Activated T-cell treated with anti-CD3 and anti-CD28 coated beads for 24 hours (primary cell): ENCODE data around the gene NUDCD3.

Source experiments
- DNase-seq: peaks from one replicate; pipeline ENCODE4 v3.0.0-alpha.2; 2020; ENCODE audit warnings: low read depth

The NUDCD3 gene

GRCh38 chr7:44353668-44354067, 136.8 kb downstream of the NUDCD3 start:
- no peak for DNase-seq

GRCh38 chr7:44348851-44349781, 141.3 kb downstream of the NUDCD3 start:
- DNase-seq: no peak

GRCh38 chr7:44348300-44348699, 142.2 kb downstream of the NUDCD3 start:
- DNase-seq: no peak

- DNase-seq: no peak
These were observed 142.8 kb downstream of the NUDCD3 start for GRCh38 chr7:44347546-44348114.

- DNase-seq: no peak
These were observed 144.4 kb downstream of the NUDCD3 start for GRCh38 chr7:44346063-44346462.

- no peak for DNase-seq
These were observed 149.1 kb downstream of the NUDCD3 start for GRCh38 chr7:44341401-44341800.

GRCh38 chr7:44338600-44338999, 151.9 kb downstream of the NUDCD3 start:
- no peak for DNase-seq

- DNase-seq: no peak
These were observed 154.0 kb downstream of the NUDCD3 start for GRCh38 chr7:44336491-44336890.

GRCh38 chr7:44335184-44335583, 155.3 kb downstream of the NUDCD3 start:
- DNase-seq: no peak

- no peak for DNase-seq
These were observed 155.7 kb downstream of the NUDCD3 start for GRCh38 chr7:44334734-44335097.

- DNase-seq: no peak
These were observed 156.3 kb downstream of the NUDCD3 start for GRCh38 chr7:44333911-44334733.

- no peak for DNase-seq
These were observed 158.8 kb downstream of the NUDCD3 start for GRCh38 chr7:44331682-44332081.

- no peak for DNase-seq
These were observed 160.1 kb downstream of the NUDCD3 start for GRCh38 chr7:44330331-44330730.

- no peak for DNase-seq
These were observed 160.6 kb downstream of the NUDCD3 start for GRCh38 chr7:44329888-44330287.
